ENCODE results near the gene AFM. TPM values are rescaled to one million over a fixed set of nuclear protein-coding genes. Genes with fewer than 3 reads are reported as not detected.

AFM gene
- total and polyA plus RNA-seq, 8 donors = 0.17 TPM; not detected in 7

GRCh38 chr4:73454920-73455319, 26.6 kb upstream of the AFM start:
- Histone ChIP-seq H3K9me3 (no peaks in the 10 kb centered on the region), H3K4me1 (no peaks in the 10 kb centered on the region), H3K27me3 (no peaks in the 10 kb centered on the region), H3K4me3 (no peak overlapping the region), H3K27ac (no peak overlapping the region), H3K36me3 (no peaks in the 10 kb centered on the region)
- ATAC-seq (no peak), DNase-seq (no peak)
- intact Hi-C loops (cut with DNase I) = no loop called here
- no peak for TF ChIP-seq CTCF (IDR thresholded peaks at IDR 0.05)

- H3K4me1 ChIP-seq = no peaks in the 10 kb centered on the region
- intact Hi-C loops (cut with DNase I) = no loop called here
- ATAC-seq (no peak), DNase-seq (no peak)
- no peak overlapping the region for H3K27ac ChIP-seq
- no peak overlapping the region for H3K4me3 ChIP-seq
- H3K9me3 ChIP-seq = no peaks in the 10 kb centered on the region
- no peaks in the 10 kb centered on the region for H3K27me3 ChIP-seq
- H3K36me3 ChIP-seq = no peaks in the 10 kb centered on the region
- TF ChIP-seq CTCF (IDR thresholded peaks at IDR 0.05) = no peak
These were observed 25.1 kb upstream of the AFM start for GRCh38 chr4:73456177-73457022.

- no peaks in the 10 kb centered on the region for H3K27me3 ChIP-seq
- ATAC-seq (no peak), DNase-seq (no peak)
- no peak for TF ChIP-seq CTCF (IDR thresholded peaks at IDR 0.05)
- H3K9me3 ChIP-seq = no peaks in the 10 kb centered on the region
- H3K4me3 ChIP-seq = no peak overlapping the region
- H3K4me1 ChIP-seq = no peaks in the 10 kb centered on the region
- intact Hi-C loops (cut with DNase I) = no loop called here
- no peaks in the 10 kb centered on the region for H3K36me3 ChIP-seq
- no peak overlapping the region for H3K27ac ChIP-seq
These were observed 23.1 kb upstream of the AFM start for GRCh38 chr4:73458184-73459047.

GRCh38 chr4:73459048-73459421, 22.5 kb upstream of the AFM start:
- Histone ChIP-seq H3K27me3 (no peaks in the 10 kb centered on the region), H3K9me3 (no peaks in the 10 kb centered on the region), H3K27ac (no peak overlapping the region), H3K4me3 (no peak overlapping the region), H3K36me3 (no peaks in the 10 kb centered on the region), H3K4me1 (no peaks in the 10 kb centered on the region)
- no peak for ATAC-seq
- intact Hi-C loops (cut with DNase I) = no loop called here
- TF ChIP-seq CTCF (IDR thresholded peaks at IDR 0.05) = no peak
- no peak for DNase-seq

- DNase-seq = no peak
- H3K9me3 ChIP-seq = no peaks in the 10 kb centered on the region
- intact Hi-C loops (cut with DNase I) = no loop called here
- TF ChIP-seq CTCF (IDR thresholded peaks at IDR 0.05) = no peak
- H3K27me3 ChIP-seq = no peaks in the 10 kb centered on the region
- H3K4me3 ChIP-seq = no peak overlapping the region
- ATAC-seq = no peak
- H3K4me1 ChIP-seq = no peaks in the 10 kb centered on the region
- no peaks in the 10 kb centered on the region for H3K36me3 ChIP-seq
- H3K27ac ChIP-seq = no peak overlapping the region
These were observed 20.5 kb upstream of the AFM start for GRCh38 chr4:73460913-73461522.

Measured in left lung (tissue), 10 donors.